Measurements from ENCODE around the gene NPBWR2. TPM values are rescaled to one million over a fixed set of nuclear protein-coding genes. Genes with fewer than 3 reads are reported as not detected.

The NPBWR2 gene
- polyA plus RNA-seq, 1 of the 3 experiments (the other 2 are of a cell fraction): not detected

DNA sequence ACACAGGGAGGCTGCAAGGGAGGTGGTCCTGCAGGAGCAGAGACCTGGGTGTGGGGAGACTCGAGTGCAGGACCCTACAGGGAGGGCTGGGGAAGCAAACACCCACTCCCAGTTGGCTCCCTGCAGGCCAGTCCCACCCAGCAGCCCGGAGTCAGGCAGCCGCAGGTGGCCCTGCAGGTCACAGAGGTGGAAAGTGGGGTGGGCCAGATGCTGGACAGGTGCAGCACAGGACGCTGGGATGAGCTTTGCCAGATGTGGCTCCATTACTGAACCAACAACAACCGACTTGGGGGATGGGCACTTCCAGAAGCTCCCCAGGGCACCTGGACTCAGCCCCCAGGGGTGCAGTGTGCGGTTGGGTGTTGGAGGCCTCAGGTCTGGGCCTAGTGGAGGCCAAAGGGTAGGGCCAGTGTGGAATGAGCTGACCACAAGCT is 30.2 kb upstream of the NPBWR2 start:
- H2AFZ ChIP-seq (ENCODE audit: low read depth): no peak overlapping the region
- H3F3A ChIP-seq (replicated peaks; ENCODE audit: insufficient read depth): no peaks in the 10 kb centered on the region
- H3K9me2 ChIP-seq: no peaks in the 10 kb centered on the region
- no peaks in the 10 kb centered on the region for H4K20me1 ChIP-seq (ENCODE audit: insufficient read depth)
- H3K27ac ChIP-seq (ENCODE audit: low read depth in 2 of 2, low read length in 1 of 2): no peak overlapping the region
- no peaks in the 10 kb centered on the region for H3K9me3 ChIP-seq
- no peaks in the 10 kb centered on the region for H3K27me3 ChIP-seq (ENCODE audit: insufficient read depth)
- TF ChIP-seq SMC3 (IDR thresholded peaks at IDR 0.05; ENCODE audit: low read depth, low read length): no peak
- no peak for TF ChIP-seq NRF1 (IDR thresholded peaks at IDR 0.05; ENCODE audit: low read depth, low read length)
- TF ChIP-seq RFX5 (IDR thresholded peaks at IDR 0.05; ENCODE audit: low read length): no peak
- TF ChIP-seq YY1 (IDR thresholded peaks at IDR 0.05; ENCODE audit: low read depth): no peak
- TF ChIP-seq JUND (IDR thresholded peaks at IDR 0.05): no peak
- no peak for TF ChIP-seq GATA2 (CRISPR knock-in tag; IDR thresholded peaks at IDR 0.05)
- no peak for TF ChIP-seq PBX3 (IDR thresholded peaks at IDR 0.05)
- no peak for TF ChIP-seq GABPA (IDR thresholded peaks at IDR 0.05; ENCODE audit: low read depth)
- no peak for TF ChIP-seq USF2 (IDR thresholded peaks at IDR 0.05; ENCODE audit: borderline replicate concordance, low read depth, low read length)
- TF ChIP-seq, protein P1, sequence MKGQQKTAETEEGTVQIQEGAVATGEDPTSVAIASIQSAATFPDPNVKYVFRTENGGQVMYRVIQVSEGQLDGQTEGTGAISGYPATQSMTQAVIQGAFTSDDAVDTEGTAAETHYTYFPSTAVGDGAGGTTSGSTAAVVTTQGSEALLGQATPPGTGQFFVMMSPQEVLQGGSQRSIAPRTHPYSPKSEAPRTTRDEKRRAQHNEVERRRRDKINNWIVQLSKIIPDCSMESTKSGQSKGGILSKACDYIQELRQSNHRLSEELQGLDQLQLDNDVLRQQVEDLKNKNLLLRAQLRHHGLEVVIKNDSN (IDR thresholded peaks at IDR 0.05; ENCODE audit: borderline replicate concordance, low read depth): no peak
- TF ChIP-seq POLR2AphosphoS5 (IDR thresholded peaks at IDR 0.05; ENCODE audit: low read depth, low read length): no peak
- no peak for TF ChIP-seq FOXM1 (IDR thresholded peaks at IDR 0.05; ENCODE audit: low read depth)
- TF ChIP-seq RXRA (IDR thresholded peaks at IDR 0.05; ENCODE audit: borderline replicate concordance, low read depth): no peak
- TF ChIP-seq MAX (IDR thresholded peaks at IDR 0.05; ENCODE audit: low read depth): no peak
- TF ChIP-seq EP300 (IDR thresholded peaks at IDR 0.05; ENCODE audit: borderline replicate concordance in 1 of 2, low read depth in 1 of 2, low read length in 1 of 2): no peak
- no peak overlapping the region for H3K4me2 ChIP-seq
- ChIA-PET CTCF (interaction anchor here (1.0 to 1.6 kb wide), 3 partner anchors 17 to 54 kb away, joined by 3 to 7 read pairs (median 3); partner anchors contain the start of gene LKAAEAR1), POLR2A (no interaction called here)
- H3K4me1 ChIP-seq (ENCODE audit: control insufficient read depth in 1 of 2, insufficient read depth in 2 of 2, low read depth in 1 of 2, low read length in 1 of 2): no peaks in the 10 kb centered on the region; a peak in 1 of 4 replicates
- H3K79me2 ChIP-seq (ENCODE audit: insufficient read depth): no peaks in the 10 kb centered on the region
- peak; percentile 16 for DNase-seq
- no peaks in the 10 kb centered on the region for H3K36me3 ChIP-seq (replicated peaks in 1 of 2; ENCODE audit: control insufficient read depth in 1 of 2, insufficient read depth in 2 of 2, low read length in 1 of 2)
- no peak overlapping the region for H3K9ac ChIP-seq
- WGBS (ENCODE audit: low lambda C conversion rate): 37% methylated on average over 6 of the region's 6 CpGs
- no peak overlapping the region for H3K4me3 ChIP-seq (ENCODE audit: low read depth in 2 of 2, low read length in 1 of 2)

GRCh38 chr20:64136004-64136710 is 28.8 kb upstream of the NPBWR2 start:
- no peak overlapping the region for H3K4me3 ChIP-seq (ENCODE audit: low read depth in 2 of 2, low read length in 1 of 2)
- no peak overlapping the region for H3K9ac ChIP-seq
- no peak overlapping the region for H2AFZ ChIP-seq (ENCODE audit: low read depth)
- no peaks in the 10 kb centered on the region for H3K27me3 ChIP-seq (ENCODE audit: insufficient read depth)
- CTCF ChIA-PET: no interaction called here
- peaks cover 0 to 4% of the 10 kb centered on the region in 2 experiments; a peak in 1 of 4 replicates for H3K4me1 ChIP-seq (ENCODE audit: control insufficient read depth in 1 of 2, insufficient read depth in 2 of 2, low read depth in 1 of 2, low read length in 1 of 2)
- H3K9me3 ChIP-seq: no peaks in the 10 kb centered on the region
- H3K79me2 ChIP-seq (ENCODE audit: insufficient read depth): no peaks in the 10 kb centered on the region
- no peak overlapping the region for H3K4me2 ChIP-seq
- 72% methylated on average over 28 of the region's 32 CpGs for WGBS (ENCODE audit: low lambda C conversion rate)
- POLR2A ChIA-PET: no interaction called here
- H3K9me2 ChIP-seq: no peaks in the 10 kb centered on the region
- H4K20me1 ChIP-seq (ENCODE audit: insufficient read depth): no peaks in the 10 kb centered on the region
- H3F3A ChIP-seq (replicated peaks; ENCODE audit: insufficient read depth): no peaks in the 10 kb centered on the region
- H3K27ac ChIP-seq (ENCODE audit: low read depth in 2 of 2, low read length in 1 of 2): no peak overlapping the region
- no peak for DNase-seq
- H3K36me3 ChIP-seq (replicated peaks in 1 of 2; ENCODE audit: control insufficient read depth in 1 of 2, insufficient read depth in 2 of 2, low read length in 1 of 2): no peaks in the 10 kb centered on the region
- TF ChIP-seq, protein P2, sequence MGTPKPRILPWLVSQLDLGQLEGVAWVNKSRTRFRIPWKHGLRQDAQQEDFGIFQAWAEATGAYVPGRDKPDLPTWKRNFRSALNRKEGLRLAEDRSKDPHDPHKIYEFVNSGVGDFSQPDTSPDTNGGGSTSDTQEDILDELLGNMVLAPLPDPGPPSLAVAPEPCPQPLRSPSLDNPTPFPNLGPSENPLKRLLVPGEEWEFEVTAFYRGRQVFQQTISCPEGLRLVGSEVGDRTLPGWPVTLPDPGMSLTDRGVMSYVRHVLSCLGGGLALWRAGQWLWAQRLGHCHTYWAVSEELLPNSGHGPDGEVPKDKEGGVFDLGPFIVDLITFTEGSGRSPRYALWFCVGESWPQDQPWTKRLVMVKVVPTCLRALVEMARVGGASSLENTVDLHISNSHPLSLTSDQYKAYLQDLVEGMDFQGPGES (IDR thresholded peaks at IDR 0.05; ENCODE audit: low read depth, low read length): no peak
- TF ChIP-seq MAX (IDR thresholded peaks at IDR 0.05; ENCODE audit: low read depth): no peak
- no peak for TF ChIP-seq MEF2A (IDR thresholded peaks at IDR 0.05; ENCODE audit: borderline replicate concordance, low read depth)
- TF ChIP-seq USF2 (IDR thresholded peaks at IDR 0.05; ENCODE audit: borderline replicate concordance, low read depth, low read length): no peak
- TF ChIP-seq TAF1 (IDR thresholded peaks at IDR 0.05; ENCODE audit: borderline replicate concordance, low read depth, low read length): no peak
- no peak for TF ChIP-seq FOXM1 (IDR thresholded peaks at IDR 0.05; ENCODE audit: low read depth)
- TF ChIP-seq SMC3 (IDR thresholded peaks at IDR 0.05; ENCODE audit: low read depth, low read length): no peak
- TF ChIP-seq NRF1 (IDR thresholded peaks at IDR 0.05; ENCODE audit: low read depth, low read length): no peak
- TF ChIP-seq JUND (IDR thresholded peaks at IDR 0.05): no peak

Measured in SK-N-SH (cell line).